Suprapubic skin (tissue), 4 donors: ENCODE measurements around the gene GPR50.

Experiments used
- CTCF ChIP-seq, 2 donors: fragments of 200-600 bp in 1 of 2; fragments of 450-650 bp in 1 of 2; sonication (generic) in 1 of 2; IDR thresholded peaks; one replicate each; pipeline ENCODE4 v1.5.1; 2016 to 2019; ENCODE audit warnings: antibody characterized with exemption in 2 of 2, mild to moderate bottlenecking in 1 of 2, moderate library complexity in 1 of 2
- POLR2A ChIP-seq, 2 donors: fragments of 450-650 bp; IDR thresholded peaks; one replicate each; pipeline ENCODE4 v1.6.1; 2017; ENCODE audit warnings: antibody characterized with exemption in 2 of 2, mild to moderate bottlenecking in 2 of 2, moderate library complexity in 2 of 2
- POLR2AphosphoS5 ChIP-seq, 3 donors: sonication (generic); formaldehyde crosslinking; IDR thresholded peaks; one replicate each; pipeline ENCODE4 v1.6.1; 2017; ENCODE audit warnings: antibody characterized with exemption in 3 of 3

GRCh38 chrX:151227627-151228026 is 51.2 kb downstream of the GPR50 start:
- TF ChIP-seq POLR2A (IDR thresholded peaks at IDR 0.05) (no peak), CTCF (IDR thresholded peaks at IDR 0.05) (no peak), POLR2AphosphoS5 (IDR thresholded peaks at IDR 0.05) (no peak)
